HepG2 (cell line): ENCODE results near the gene ANLN. TPM values are rescaled to one million over a fixed set of nuclear protein-coding genes. Genes with fewer than 3 reads are reported as not detected.
A peak's percentile ranks its signal among the peaks of the same experiment; 100 is the strongest.

Experiments used
- BCL3 ChIP-seq: sonication (generic); formaldehyde crosslinking; IDR thresholded peaks from 2 replicates; pipeline ENCODE4 v1.5.1; 2020; ENCODE audit warnings: mild to moderate bottlenecking, missing genetic modification reagents, moderate library complexity
- CAMTA2 ChIP-seq: sonication (generic); formaldehyde crosslinking; IDR thresholded peaks from 2 replicates; pipeline ENCODE4 v1.4.0; 2020; ENCODE audit warnings: mild to moderate bottlenecking, missing genetic modification reagents, borderline replicate concordance
- DDIT3 ChIP-seq: sonication (generic); formaldehyde crosslinking; IDR thresholded peaks from 2 replicates; pipeline ENCODE4 v1.4.0; 2020; ENCODE audit warnings: mild to moderate bottlenecking, missing genetic modification reagents
- EP300 ChIP-seq, 3 experiments: sonication (generic) in 1 of 3; formaldehyde crosslinking in 1 of 3; IDR thresholded peaks; 2 replicates each; pipeline versions ENCODE4 v1.5.1 to v1.6.1; 2011 to 2020; ENCODE audit warnings: low read depth in 2 of 3, low read length in 2 of 3, borderline replicate concordance in 1 of 3, improper control_type of control experiment in 1 of 3, mild to moderate bottlenecking in 1 of 3, missing genetic modification reagents in 1 of 3, moderate library complexity in 1 of 3
- LCORL ChIP-seq, 2 experiments: fragments of 450-650 bp in 1 of 2; sonication (generic) in 1 of 2; formaldehyde crosslinking in 1 of 2; IDR thresholded peaks; 2 replicates each; pipeline versions ENCODE4 v1.5.0 to v1.6.1; 2017 to 2020; ENCODE audit warnings: antibody characterized with exemption in 1 of 2, missing genetic modification reagents in 1 of 2
- MBNL3 ChIP-seq: fragments of 250-450 bp; sonication (Bioruptor Pico); conservative IDR thresholded peaks from 2 replicates; pipeline ENCODE4 v1.8.0; 2022; ENCODE audit warnings: mild to moderate bottlenecking, inconsistent platforms
- ZNF552 ChIP-seq: sonication (generic); formaldehyde crosslinking; IDR thresholded peaks from 2 replicates; pipeline ENCODE4 v1.9.0; 2022; ENCODE audit warnings: missing genetic modification reagents, mild to moderate bottlenecking, borderline replicate concordance
- ZNF879 ChIP-seq: sonication (generic); formaldehyde crosslinking; IDR thresholded peaks from 2 replicates; pipeline ENCODE4 v1.8.1; 2023; ENCODE audit warnings: missing genetic modification reagents
- polyA plus RNA-seq, 8 experiments: library from polyadenylated mRNA; depleted of rRNA in 3 of 8; stranded (reverse) in 7 of 8; unstranded in 1 of 8; fragments of >200 nt; fragmentation: Illumina TruSeq in 4 of 8; extraction: Trizol in 4 of 8; gene quantifications; 2 replicates each; pipeline versions ENCODE4 v1.2.1 to v1.2.3, GENCODE V29; 2011 to 2016; ENCODE audit warnings: low read depth in 4 of 8, missing spikeins in 1 of 8, mixed read lengths in 1 of 8; ENCODE audit not compliant: insufficient read depth in 1 of 8
- total RNA-seq, 5 experiments: library from RNA; depleted of rRNA; stranded (reverse); fragments of >200 nt; fragmentation: Illumina TruSeq; extraction: Trizol; gene quantifications; 2 replicates each; pipeline ENCODE4 v1.2.3, GENCODE V29; 2016; ENCODE audit warnings: low read depth in 1 of 5
- TF ChIP-seq, protein P1 (sequence below): sonication (generic); formaldehyde crosslinking; IDR thresholded peaks from 2 replicates; pipeline ENCODE4 v1.4.0; 2020; ENCODE audit warnings: low read depth, mild to moderate bottlenecking, missing genetic modification reagents
- TF ChIP-seq, protein P2 (sequence below): sonication (generic); formaldehyde crosslinking; IDR thresholded peaks from 2 replicates; pipeline ENCODE4 v1.5.1; 2020; ENCODE audit warnings: mild to moderate bottlenecking, missing genetic modification reagents, moderate library complexity
- TF ChIP-seq, protein P3 (sequence below): sonication (generic); formaldehyde crosslinking; conservative IDR thresholded peaks from 2 replicates; pipeline ENCODE4 v1.4.0; 2020; ENCODE audit warnings: missing genetic modification reagents

Gene ANLN
- total and polyA plus RNA-seq, 2 of the 13 experiments (the other 11 are each of a cell fraction or from before 2014, with no cell fraction given): 20.0 to 72.0 TPM

- TF ChIP-seq CAMTA2 (CRISPR knock-in tag) (no peak), BCL3 (CRISPR knock-in tag) (no peak; the same call in 1 of the 2 replicates), ZNF552 (no peak), MBNL3 (CRISPR knock-in tag) (no peak), EP300 (IDR thresholded peaks at IDR 0.05; ENCODE audit: low read depth in 2 of 2, low read length in 2 of 2) (0 out of 4 replicates have a peak, but pooled peaks of 1 of the 2 experiments have one; percentile 8), EP300 (CRISPR knock-in tag; IDR thresholded peaks at IDR 0.05; ENCODE audit: borderline replicate concordance) (no peak), DDIT3 (CRISPR knock-in tag) (no peak), ZNF879 (CRISPR knock-in tag) (no peak; the same call in 1 of the 2 replicates), LCORL (IDR thresholded peaks at IDR 0.05) (no peak), LCORL (CRISPR knock-in tag; IDR thresholded peaks at IDR 0.05) (0 out of 2 replicates have a peak, but pooled peaks have one; percentile 38)
- TF ChIP-seq, protein P1, sequence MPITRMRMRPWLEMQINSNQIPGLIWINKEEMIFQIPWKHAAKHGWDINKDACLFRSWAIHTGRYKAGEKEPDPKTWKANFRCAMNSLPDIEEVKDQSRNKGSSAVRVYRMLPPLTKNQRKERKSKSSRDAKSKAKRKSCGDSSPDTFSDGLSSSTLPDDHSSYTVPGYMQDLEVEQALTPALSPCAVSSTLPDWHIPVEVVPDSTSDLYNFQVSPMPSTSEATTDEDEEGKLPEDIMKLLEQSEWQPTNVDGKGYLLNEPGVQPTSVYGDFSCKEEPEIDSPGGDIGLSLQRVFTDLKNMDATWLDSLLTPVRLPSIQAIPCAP (CRISPR knock-in tag): no peak
- TF ChIP-seq, protein P2, sequence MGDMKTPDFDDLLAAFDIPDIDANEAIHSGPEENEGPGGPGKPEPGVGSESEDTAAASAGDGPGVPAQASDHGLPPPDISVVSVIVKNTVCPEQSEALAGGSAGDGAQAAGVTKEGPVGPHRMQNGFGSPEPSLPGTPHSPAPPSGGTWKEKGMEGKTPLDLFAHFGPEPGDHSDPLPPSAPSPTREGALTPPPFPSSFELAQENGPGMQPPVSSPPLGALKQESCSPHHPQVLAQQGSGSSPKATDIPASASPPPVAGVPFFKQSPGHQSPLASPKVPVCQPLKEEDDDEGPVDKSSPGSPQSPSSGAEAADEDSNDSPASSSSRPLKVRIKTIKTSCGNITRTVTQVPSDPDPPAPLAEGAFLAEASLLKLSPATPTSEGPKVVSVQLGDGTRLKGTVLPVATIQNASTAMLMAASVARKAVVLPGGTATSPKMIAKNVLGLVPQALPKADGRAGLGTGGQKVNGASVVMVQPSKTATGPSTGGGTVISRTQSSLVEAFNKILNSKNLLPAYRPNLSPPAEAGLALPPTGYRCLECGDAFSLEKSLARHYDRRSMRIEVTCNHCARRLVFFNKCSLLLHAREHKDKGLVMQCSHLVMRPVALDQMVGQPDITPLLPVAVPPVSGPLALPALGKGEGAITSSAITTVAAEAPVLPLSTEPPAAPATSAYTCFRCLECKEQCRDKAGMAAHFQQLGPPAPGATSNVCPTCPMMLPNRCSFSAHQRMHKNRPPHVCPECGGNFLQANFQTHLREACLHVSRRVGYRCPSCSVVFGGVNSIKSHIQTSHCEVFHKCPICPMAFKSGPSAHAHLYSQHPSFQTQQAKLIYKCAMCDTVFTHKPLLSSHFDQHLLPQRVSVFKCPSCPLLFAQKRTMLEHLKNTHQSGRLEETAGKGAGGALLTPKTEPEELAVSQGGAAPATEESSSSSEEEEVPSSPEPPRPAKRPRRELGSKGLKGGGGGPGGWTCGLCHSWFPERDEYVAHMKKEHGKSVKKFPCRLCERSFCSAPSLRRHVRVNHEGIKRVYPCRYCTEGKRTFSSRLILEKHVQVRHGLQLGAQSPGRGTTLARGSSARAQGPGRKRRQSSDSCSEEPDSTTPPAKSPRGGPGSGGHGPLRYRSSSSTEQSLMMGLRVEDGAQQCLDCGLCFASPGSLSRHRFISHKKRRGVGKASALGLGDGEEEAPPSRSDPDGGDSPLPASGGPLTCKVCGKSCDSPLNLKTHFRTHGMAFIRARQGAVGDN: peak; percentile 74
- TF ChIP-seq, protein P3, sequence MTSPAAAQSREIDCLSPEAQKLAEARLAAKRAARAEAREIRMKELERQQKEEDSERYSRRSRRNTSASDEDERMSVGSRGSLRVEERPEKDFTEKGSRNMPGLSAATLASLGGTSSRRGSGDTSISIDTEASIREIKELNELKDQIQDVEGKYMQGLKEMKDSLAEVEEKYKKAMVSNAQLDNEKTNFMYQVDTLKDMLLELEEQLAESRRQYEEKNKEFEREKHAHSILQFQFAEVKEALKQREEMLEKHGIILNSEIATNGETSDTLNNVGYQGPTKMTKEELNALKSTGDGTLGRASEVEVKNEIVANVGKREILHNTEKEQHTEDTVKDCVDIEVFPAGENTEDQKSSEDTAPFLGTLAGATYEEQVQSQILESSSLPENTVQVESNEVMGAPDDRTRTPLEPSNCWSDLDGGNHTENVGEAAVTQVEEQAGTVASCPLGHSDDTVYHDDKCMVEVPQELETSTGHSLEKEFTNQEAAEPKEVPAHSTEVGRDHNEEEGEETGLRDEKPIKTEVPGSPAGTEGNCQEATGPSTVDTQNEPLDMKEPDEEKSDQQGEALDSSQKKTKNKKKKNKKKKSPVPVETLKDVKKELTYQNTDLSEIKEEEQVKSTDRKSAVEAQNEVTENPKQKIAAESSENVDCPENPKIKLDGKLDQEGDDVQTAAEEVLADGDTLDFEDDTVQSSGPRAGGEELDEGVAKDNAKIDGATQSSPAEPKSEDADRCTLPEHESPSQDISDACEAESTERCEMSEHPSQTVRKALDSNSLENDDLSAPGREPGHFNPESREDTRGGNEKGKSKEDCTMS (CRISPR knock-in tag): no peak
Observed at GRCh38 chr7:36390199-36391090, 783 bp downstream of the ANLN start (continued).
